ENCODE data around the gene GATA6. TPM values are rescaled to one million over a fixed set of nuclear protein-coding genes. Genes with fewer than 3 reads are reported as not detected.

Gene GATA6
- total RNA-seq, 2 donors from 2014 or later: 106 to 158 TPM

DNA sequence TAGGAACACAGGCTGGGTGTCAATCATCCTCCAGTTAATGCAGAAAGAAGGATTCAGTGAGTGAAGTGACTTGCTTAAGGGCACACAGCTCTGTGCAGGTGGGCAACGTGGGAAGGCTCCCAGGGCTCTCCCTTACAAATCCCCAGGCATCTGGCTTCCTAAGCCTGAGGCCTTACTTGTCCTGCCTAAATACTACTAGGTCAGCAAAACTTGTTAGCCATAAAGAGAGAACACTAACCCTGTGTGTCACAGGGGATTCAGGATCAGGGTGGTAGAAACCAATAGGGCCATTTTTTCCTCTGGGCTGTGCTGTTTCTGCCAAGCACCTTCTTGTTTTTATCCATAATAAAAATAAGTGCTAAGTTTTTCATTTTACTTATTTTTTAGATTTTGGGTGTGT, 55.0 kb downstream of the GATA6 start:
- H3K9ac ChIP-seq (ENCODE audit: extremely low read depth, low read length, poor library complexity, severe bottlenecking): no peak overlapping the region
- no peak overlapping the region for H3K4me3 ChIP-seq (ENCODE audit: low read length)
- H3K36me3 ChIP-seq (ENCODE audit: control insufficient read depth, insufficient read depth, low read length): no peaks in the 10 kb centered on the region
- H3K27ac Mint-ChIP-seq: no peak overlapping the region
- H3K9me3 Mint-ChIP-seq: no peaks in the 10 kb centered on the region
- no peaks in the 10 kb centered on the region for H3K36me3 Mint-ChIP-seq (ENCODE audit: low read depth)
- no peak for DNase-seq
- TF ChIP-seq, protein P1, sequence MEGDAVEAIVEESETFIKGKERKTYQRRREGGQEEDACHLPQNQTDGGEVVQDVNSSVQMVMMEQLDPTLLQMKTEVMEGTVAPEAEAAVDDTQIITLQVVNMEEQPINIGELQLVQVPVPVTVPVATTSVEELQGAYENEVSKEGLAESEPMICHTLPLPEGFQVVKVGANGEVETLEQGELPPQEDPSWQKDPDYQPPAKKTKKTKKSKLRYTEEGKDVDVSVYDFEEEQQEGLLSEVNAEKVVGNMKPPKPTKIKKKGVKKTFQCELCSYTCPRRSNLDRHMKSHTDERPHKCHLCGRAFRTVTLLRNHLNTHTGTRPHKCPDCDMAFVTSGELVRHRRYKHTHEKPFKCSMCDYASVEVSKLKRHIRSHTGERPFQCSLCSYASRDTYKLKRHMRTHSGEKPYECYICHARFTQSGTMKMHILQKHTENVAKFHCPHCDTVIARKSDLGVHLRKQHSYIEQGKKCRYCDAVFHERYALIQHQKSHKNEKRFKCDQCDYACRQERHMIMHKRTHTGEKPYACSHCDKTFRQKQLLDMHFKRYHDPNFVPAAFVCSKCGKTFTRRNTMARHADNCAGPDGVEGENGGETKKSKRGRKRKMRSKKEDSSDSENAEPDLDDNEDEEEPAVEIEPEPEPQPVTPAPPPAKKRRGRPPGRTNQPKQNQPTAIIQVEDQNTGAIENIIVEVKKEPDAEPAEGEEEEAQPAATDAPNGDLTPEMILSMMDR (conservative IDR thresholded peaks at IDR 0.05): no peak
- no peak overlapping the region for H3K4me3 Mint-ChIP-seq
- H3K27me3 ChIP-seq (ENCODE audit: control insufficient read depth, insufficient read depth, low read length, poor library complexity, severe bottlenecking): peaks cover 8% of the 10 kb centered on the region
- no peaks in the 10 kb centered on the region for H3K4me1 ChIP-seq (ENCODE audit: control insufficient read depth, insufficient read depth, low read length)
- peaks cover 3% of the 10 kb centered on the region for H3K4me1 Mint-ChIP-seq
- H3K27me3 Mint-ChIP-seq (ENCODE audit: insufficient read depth): peaks cover 72% of the 10 kb centered on the region
- no peak overlapping the region for H3K27ac ChIP-seq (ENCODE audit: low read depth, low read length)
- H3K9me3 ChIP-seq (ENCODE audit: control insufficient read depth, low read length): no peaks in the 10 kb centered on the region
- 83% methylated on average over 1 of the region's 1 CpG; no CpG with 5 or more reads in 1 of the 2 experiments for WGBS, 2 experiments (ENCODE audit: insufficient coverage in 1 of 2, insufficient read length in 1 of 2)

- H3K4me1 Mint-ChIP-seq: no peaks in the 10 kb centered on the region
- H3K4me3 ChIP-seq (ENCODE audit: low read length): no peak overlapping the region
- no peaks in the 10 kb centered on the region for H3K9me3 ChIP-seq (ENCODE audit: control insufficient read depth, low read length)
- no peaks in the 10 kb centered on the region for H3K9me3 Mint-ChIP-seq
- no peaks in the 10 kb centered on the region for H3K4me1 ChIP-seq (ENCODE audit: control insufficient read depth, insufficient read depth, low read length)
- H3K36me3 ChIP-seq (ENCODE audit: control insufficient read depth, insufficient read depth, low read length): no peaks in the 10 kb centered on the region
- TF ChIP-seq, protein P1 (conservative IDR thresholded peaks at IDR 0.05): no peak
- no peaks in the 10 kb centered on the region for H3K36me3 Mint-ChIP-seq (ENCODE audit: low read depth)
- H3K27ac Mint-ChIP-seq: no peak overlapping the region
- peaks cover 63% of the 10 kb centered on the region for H3K27me3 Mint-ChIP-seq (ENCODE audit: insufficient read depth)
- H3K27me3 ChIP-seq (ENCODE audit: control insufficient read depth, insufficient read depth, low read length, poor library complexity, severe bottlenecking): peaks cover 8% of the 10 kb centered on the region
- H3K9ac ChIP-seq (ENCODE audit: extremely low read depth, low read length, poor library complexity, severe bottlenecking): no peak overlapping the region
- no peak overlapping the region for H3K4me3 Mint-ChIP-seq
- H3K27ac ChIP-seq (ENCODE audit: low read depth, low read length): no peak overlapping the region
- 91 to 97% methylated on average over 3 to 4 of the region's 4 CpGs for WGBS, 2 experiments (ENCODE audit: insufficient coverage in 1 of 2, insufficient read length in 1 of 2)
- DNase-seq: no peak
Observed at GRCh38 chr18:22226801-22227200, 57.4 kb downstream of the GATA6 start.

GRCh38 chr18:22228976-22229375, 59.6 kb downstream of the GATA6 start:
- Histone ChIP-seq H3K9me3 (ENCODE audit: control insufficient read depth, low read length) (no peaks in the 10 kb centered on the region), H3K36me3 (ENCODE audit: control insufficient read depth, insufficient read depth, low read length) (no peaks in the 10 kb centered on the region), H3K4me1 (ENCODE audit: control insufficient read depth, insufficient read depth, low read length) (no peaks in the 10 kb centered on the region), H3K27ac (ENCODE audit: low read depth, low read length) (no peak overlapping the region), H3K9ac (ENCODE audit: extremely low read depth, low read length, poor library complexity, severe bottlenecking) (no peak overlapping the region), H3K4me3 (ENCODE audit: low read length) (no peak overlapping the region), H3K27me3 (ENCODE audit: control insufficient read depth, insufficient read depth, low read length, poor library complexity, severe bottlenecking) (no peaks in the 10 kb centered on the region)
- Mint-ChIP-seq H3K27me3 (ENCODE audit: insufficient read depth) (peaks cover 44% of the 10 kb centered on the region), H3K36me3 (ENCODE audit: low read depth) (no peaks in the 10 kb centered on the region), H3K9me3 (no peaks in the 10 kb centered on the region), H3K4me1 (peaks cover 6% of the 10 kb centered on the region), H3K27ac (no peak overlapping the region), H3K4me3 (no peak overlapping the region)
- TF ChIP-seq, protein P1 (conservative IDR thresholded peaks at IDR 0.05): no peak
- no peak for DNase-seq
- 94 to 100% methylated on average over 2 of the region's 2 CpGs for WGBS, 2 experiments (ENCODE audit: insufficient coverage in 1 of 2, insufficient read length in 1 of 2)

Data from endodermal cell (in vitro differentiated cells).